Measurements from ENCODE around the gene CHCHD5.

GRCh38 chr2:112630268-112630667 lies 45.9 kb downstream of the CHCHD5 start:
- TF ChIP-seq, protein P1, sequence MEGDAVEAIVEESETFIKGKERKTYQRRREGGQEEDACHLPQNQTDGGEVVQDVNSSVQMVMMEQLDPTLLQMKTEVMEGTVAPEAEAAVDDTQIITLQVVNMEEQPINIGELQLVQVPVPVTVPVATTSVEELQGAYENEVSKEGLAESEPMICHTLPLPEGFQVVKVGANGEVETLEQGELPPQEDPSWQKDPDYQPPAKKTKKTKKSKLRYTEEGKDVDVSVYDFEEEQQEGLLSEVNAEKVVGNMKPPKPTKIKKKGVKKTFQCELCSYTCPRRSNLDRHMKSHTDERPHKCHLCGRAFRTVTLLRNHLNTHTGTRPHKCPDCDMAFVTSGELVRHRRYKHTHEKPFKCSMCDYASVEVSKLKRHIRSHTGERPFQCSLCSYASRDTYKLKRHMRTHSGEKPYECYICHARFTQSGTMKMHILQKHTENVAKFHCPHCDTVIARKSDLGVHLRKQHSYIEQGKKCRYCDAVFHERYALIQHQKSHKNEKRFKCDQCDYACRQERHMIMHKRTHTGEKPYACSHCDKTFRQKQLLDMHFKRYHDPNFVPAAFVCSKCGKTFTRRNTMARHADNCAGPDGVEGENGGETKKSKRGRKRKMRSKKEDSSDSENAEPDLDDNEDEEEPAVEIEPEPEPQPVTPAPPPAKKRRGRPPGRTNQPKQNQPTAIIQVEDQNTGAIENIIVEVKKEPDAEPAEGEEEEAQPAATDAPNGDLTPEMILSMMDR (IDR thresholded peaks at IDR 0.05): no peak
- no peak for TF ChIP-seq POLR2A (IDR thresholded peaks at IDR 0.05)
